Mesodermal cell (in vitro differentiated cells): ENCODE measurements around the gene SDK1.
"Not testable (repeated sequence)": the region's sequence is repeated elsewhere in the genome, so short reads cannot be mapped to it uniquely, and the experiment has no call there.

Source experiments
- H3K27ac ChIP-seq: 2 replicates; pipeline ENCODE4 v1.7.0; 2013; ENCODE audit warnings: mild to moderate bottlenecking, low read depth, low read length, moderate library complexity; ENCODE audit not compliant: severe bottlenecking
- H3K36me3 ChIP-seq: 2 replicates; pipeline ENCODE4 v1.7.1; 2013; ENCODE audit warnings: mild to moderate bottlenecking, low read length, moderate library complexity; ENCODE audit not compliant: control insufficient read depth, insufficient read depth
- H3K4me1 ChIP-seq: one replicate; pipeline ENCODE4 v1.7.1; 2013; ENCODE audit warnings: mild to moderate bottlenecking, low read length; ENCODE audit not compliant: insufficient read depth, control insufficient read depth, poor library complexity, severe bottlenecking
- H3K4me3 ChIP-seq: 2 replicates; pipeline ENCODE4 v1.7.0; 2013; ENCODE audit warnings: low read length, control low read depth, mild to moderate bottlenecking; ENCODE audit not compliant: insufficient read depth, poor library complexity, severe bottlenecking; ENCODE audit errors: extremely low read depth
- H3K9me3 ChIP-seq: 2 replicates; pipeline ENCODE4 v1.7.1; 2013; ENCODE audit warnings: mild to moderate bottlenecking, low read length, moderate library complexity; ENCODE audit not compliant: control insufficient read depth
- WGBS, 2 experiments: methylation state at CpG; one replicate each; pipeline ENCODE4 v1.1.5; 2013; ENCODE audit warnings: missing lambda C conversion rate in 2 of 2; ENCODE audit not compliant: insufficient coverage in 2 of 2; 5-methylcytosine and 5-hydroxymethylcytosine counted together

SDK1 gene

GRCh38 chr7:4288791-4289394 lies 987.8 kb downstream of the SDK1 start:
- Histone ChIP-seq H3K9me3 (peaks cover 9% of the 10 kb centered on the region), H3K36me3 (no peaks in the 10 kb centered on the region), H3K4me3 (no peak overlapping the region), H3K27ac (no peak overlapping the region), H3K4me1 (no peaks in the 10 kb centered on the region)
- no CpG with 5 or more reads among the region's 1 CpG for WGBS, 2 experiments

- H3K9me3 ChIP-seq, result peaks cover 14% of the 10 kb centered on the region
- 80 to 83% methylated on average over 9 to 12 of the region's 13 CpGs for WGBS, 2 experiments
- no peak overlapping the region for H3K27ac ChIP-seq
- H3K4me1 ChIP-seq, result no peaks in the 10 kb centered on the region
- H3K4me3 ChIP-seq, result no peak overlapping the region
- H3K36me3 ChIP-seq, result no peaks in the 10 kb centered on the region
Measured at GRCh38 chr7:4297165-4297917, 996.3 kb downstream of the SDK1 start.

GRCh38 chr7:4297918-4298219 lies 996.8 kb downstream of the SDK1 start:
- Histone ChIP-seq H3K27ac (no peak overlapping the region), H3K4me3 (no peak overlapping the region), H3K36me3 (no peaks in the 10 kb centered on the region), H3K9me3 (peaks cover 14% of the 10 kb centered on the region), H3K4me1 (no peaks in the 10 kb centered on the region)
- WGBS, 2 experiments, result 80 to 96% methylated on average over 3 of the region's 5 CpGs

- H3K9me3 ChIP-seq, result peaks cover 5% of the 10 kb centered on the region
- no peaks in the 10 kb centered on the region for H3K36me3 ChIP-seq
- H3K4me3 ChIP-seq, result no peak overlapping the region
- H3K4me1 ChIP-seq, result no peaks in the 10 kb centered on the region
- WGBS, 2 experiments, result 77 to 100% methylated on average over 5 of the region's 5 CpGs
- H3K27ac ChIP-seq, result no peak overlapping the region
Measured at GRCh38 chr7:4299431-4299830, 998.4 kb downstream of the SDK1 start.

DNA sequence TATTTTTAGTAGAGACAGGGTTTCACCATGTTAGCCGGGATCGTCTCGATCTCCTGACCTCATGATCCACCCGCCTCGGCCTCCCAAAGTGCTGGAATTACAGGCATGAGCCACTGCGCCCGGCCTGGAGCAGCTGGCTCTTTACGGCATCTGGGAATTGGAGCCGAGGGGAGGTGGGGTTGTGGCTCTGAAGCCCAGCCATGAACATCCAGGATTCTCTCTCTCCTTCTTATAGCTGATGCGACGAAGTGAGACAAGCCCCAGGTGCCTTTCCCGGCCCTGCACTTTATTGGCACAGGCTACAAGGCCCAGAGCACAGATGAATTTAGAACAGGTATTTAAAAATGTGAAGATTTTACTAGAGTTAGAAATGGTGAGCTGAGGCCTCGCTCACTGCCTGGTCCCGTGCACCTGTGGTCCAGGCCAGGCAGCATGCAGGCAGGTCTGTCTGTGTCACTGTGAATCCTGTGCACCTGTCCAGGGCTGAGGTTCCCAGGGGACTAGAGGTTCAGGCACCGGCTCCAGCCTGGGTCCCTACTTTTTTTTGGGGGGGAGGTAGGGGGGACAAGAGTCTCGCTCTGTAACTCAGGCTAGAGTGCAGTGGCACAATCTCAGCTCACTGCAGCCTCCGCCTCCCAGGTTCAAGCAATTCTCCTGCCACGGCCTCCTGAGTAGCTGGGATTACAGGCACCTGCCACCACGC lies 1001.3 kb downstream of the SDK1 start:
- no peaks in the 10 kb centered on the region for H3K4me1 ChIP-seq
- no peak overlapping the region for H3K4me3 ChIP-seq
- WGBS, 2 experiments, result 94% methylated on average over 8 to 16 of the region's 19 CpGs
- H3K9me3 ChIP-seq, result no peaks in the 10 kb centered on the region
- H3K36me3 ChIP-seq, result no peaks in the 10 kb centered on the region
- no peak overlapping the region for H3K27ac ChIP-seq

- WGBS, 2 experiments, result 76 to 82% methylated on average over 23 to 28 of the region's 28 CpGs
- Histone ChIP-seq H3K36me3 (no peaks in the 10 kb centered on the region), H3K4me3 (no peak overlapping the region), H3K27ac (no peak overlapping the region), H3K9me3 (peaks cover 5% of the 10 kb centered on the region), H3K4me1 (no peaks in the 10 kb centered on the region)
Measured at GRCh38 chr7:4307316-4308204, 1006.5 kb downstream of the SDK1 start.

- Histone ChIP-seq H3K9me3 (peaks cover 5% of the 10 kb centered on the region), H3K4me3 (no peak overlapping the region), H3K27ac (no peak overlapping the region), H3K4me1 (no peaks in the 10 kb centered on the region), H3K36me3 (no peaks in the 10 kb centered on the region)
- 92 to 93% methylated on average over 22 of the region's 22 CpGs for WGBS, 2 experiments
Measured at GRCh38 chr7:4308205-4308590, 1007.1 kb downstream of the SDK1 start.

DNA sequence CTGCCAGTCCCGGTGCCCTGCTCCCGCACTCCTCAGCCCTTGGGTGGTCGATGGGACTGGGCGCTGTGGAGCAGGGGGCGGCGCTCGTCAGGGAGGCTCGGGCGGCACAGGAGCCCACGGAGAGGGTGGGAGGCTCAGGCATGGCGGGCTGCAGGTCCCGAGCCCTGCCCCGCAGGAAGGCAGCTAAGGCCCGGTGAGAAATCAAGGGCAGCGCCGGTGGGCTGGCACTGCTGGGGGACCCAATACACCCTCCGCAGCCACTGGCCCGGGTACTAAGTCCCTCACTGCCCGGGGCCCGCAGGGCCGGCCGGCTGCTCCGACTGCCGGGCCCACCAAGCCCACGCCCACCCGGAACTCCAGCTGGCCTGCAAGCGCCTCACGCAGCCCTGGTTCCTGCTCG lies 1012.9 kb downstream of the SDK1 start:
- H3K9me3 ChIP-seq, H3K4me1 ChIP-seq: not testable (repeated sequence)
- 93 to 96% methylated on average over 20 to 22 of the region's 29 CpGs for WGBS, 2 experiments

DNA sequence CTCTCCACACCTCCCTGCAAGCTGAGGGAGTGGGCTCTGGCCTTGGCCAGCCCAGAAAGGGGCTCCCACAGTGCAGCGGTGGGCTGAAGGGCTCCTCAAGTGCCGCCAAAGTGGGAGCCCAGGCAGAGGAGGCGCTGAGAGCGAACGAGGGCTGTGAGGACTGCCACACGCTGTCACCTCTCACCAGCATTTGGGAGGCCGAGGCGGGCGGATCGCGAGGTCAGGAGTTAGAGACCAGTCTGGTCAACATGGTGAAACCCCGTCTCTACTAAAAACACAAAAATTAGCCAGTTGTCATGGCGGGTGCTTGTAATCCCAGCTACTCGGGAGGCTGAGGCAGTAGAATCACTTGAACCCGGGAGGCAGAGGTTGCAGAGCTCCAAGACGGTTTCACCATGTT lies 1013.3 kb downstream of the SDK1 start:
- H3K4me1 ChIP-seq, H3K36me3 ChIP-seq, H3K27ac ChIP-seq, H3K4me3 ChIP-seq, H3K9me3 ChIP-seq: not testable (repeated sequence)
- WGBS, 2 experiments, result 71 to 79% methylated on average over 14 to 15 of the region's 16 CpGs

More for the DNA sequence above, 1012.9 kb downstream of the SDK1 start:
- not testable (repeated sequence) for H3K36me3 ChIP-seq, H3K27ac ChIP-seq, H3K4me3 ChIP-seq
